BE2C (cell line): ENCODE measurements around the gene WDR82.

Source experiments
- DNase-seq: peaks from one replicate; pipeline ENCODE4 v3.0.0-alpha.2; 2020
- H3K27me3 ChIP-seq: fragments of 250-450 bp; sonication (Bioruptor Pico); 2 replicates; pipeline ENCODE4 v1.5.1; 2020; ENCODE audit warnings: mild to moderate bottlenecking
- H3K36me3 ChIP-seq: fragments of 250-450 bp; sonication (Bioruptor Pico); 2 replicates; pipeline ENCODE4 v1.5.1; 2020; ENCODE audit warnings: mild to moderate bottlenecking
- H3K4me1 ChIP-seq: fragments of 250-450 bp; sonication (Bioruptor Pico); 2 replicates; pipeline ENCODE4 v1.5.1; 2020
- H3K4me3 ChIP-seq: 2 replicates; pipeline ENCODE4 v1.5.1; 2011; ENCODE audit warnings: low read depth, low read length
- H3K9me3 ChIP-seq: fragments of 250-450 bp; sonication (Bioruptor Pico); 2 replicates; pipeline ENCODE4 v1.5.1; 2020
- TF ChIP-seq, protein P1 (sequence below): IDR thresholded peaks from 2 replicates; pipeline ENCODE4 v1.5.1; 2012; ENCODE audit warnings: mild to moderate bottlenecking, low read depth, low read length

Gene WDR82

GRCh38 chr3:52303811-52304210 lies 25.4 kb upstream of the WDR82 start:
- Histone ChIP-seq H3K4me1 (peaks cover 6% of the 10 kb centered on the region), H3K36me3 (no peaks in the 10 kb centered on the region), H3K4me3 (no peak overlapping the region), H3K27me3 (no peaks in the 10 kb centered on the region), H3K9me3 (no peaks in the 10 kb centered on the region)
- no peak for DNase-seq
- TF ChIP-seq, protein P1, sequence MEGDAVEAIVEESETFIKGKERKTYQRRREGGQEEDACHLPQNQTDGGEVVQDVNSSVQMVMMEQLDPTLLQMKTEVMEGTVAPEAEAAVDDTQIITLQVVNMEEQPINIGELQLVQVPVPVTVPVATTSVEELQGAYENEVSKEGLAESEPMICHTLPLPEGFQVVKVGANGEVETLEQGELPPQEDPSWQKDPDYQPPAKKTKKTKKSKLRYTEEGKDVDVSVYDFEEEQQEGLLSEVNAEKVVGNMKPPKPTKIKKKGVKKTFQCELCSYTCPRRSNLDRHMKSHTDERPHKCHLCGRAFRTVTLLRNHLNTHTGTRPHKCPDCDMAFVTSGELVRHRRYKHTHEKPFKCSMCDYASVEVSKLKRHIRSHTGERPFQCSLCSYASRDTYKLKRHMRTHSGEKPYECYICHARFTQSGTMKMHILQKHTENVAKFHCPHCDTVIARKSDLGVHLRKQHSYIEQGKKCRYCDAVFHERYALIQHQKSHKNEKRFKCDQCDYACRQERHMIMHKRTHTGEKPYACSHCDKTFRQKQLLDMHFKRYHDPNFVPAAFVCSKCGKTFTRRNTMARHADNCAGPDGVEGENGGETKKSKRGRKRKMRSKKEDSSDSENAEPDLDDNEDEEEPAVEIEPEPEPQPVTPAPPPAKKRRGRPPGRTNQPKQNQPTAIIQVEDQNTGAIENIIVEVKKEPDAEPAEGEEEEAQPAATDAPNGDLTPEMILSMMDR, result no peak

DNA sequence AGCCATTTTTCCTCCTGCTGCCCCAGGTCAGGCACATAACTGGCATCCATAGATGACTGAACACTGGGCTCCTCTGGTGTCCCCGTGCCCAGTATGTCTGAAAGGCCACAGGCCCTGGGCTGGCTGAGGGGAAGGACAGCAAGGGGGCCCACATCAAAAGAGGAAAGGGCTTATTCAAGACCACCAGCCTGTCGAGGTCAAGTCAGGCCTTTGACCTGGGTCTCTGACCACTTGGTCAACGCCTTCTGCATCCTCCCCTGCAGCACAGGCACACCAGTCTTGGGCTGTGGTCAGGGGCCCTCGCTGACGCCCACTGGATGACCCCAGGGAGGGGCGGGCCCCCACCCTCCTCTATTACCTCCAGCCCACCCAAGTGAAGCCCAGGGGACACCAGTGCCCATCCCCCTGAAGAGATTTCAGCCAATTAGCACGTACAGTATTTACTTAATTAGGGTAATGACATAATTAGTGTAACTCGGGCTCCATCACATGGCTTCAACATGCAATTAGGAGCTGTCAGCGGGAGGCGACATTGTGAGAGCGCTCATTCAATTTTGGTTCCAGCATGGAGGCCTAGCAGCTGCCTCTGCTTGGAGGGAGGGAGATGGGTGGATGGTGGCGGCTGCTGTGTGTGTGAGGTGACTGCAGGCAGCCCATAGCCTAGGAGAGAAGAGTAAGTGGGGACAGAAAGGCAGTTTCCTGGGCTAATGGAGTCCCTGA lies 24.1 kb upstream of the WDR82 start:
- Histone ChIP-seq H3K4me3 (no peak overlapping the region), H3K36me3 (no peaks in the 10 kb centered on the region)
- DNase-seq, result no peak

DNA sequence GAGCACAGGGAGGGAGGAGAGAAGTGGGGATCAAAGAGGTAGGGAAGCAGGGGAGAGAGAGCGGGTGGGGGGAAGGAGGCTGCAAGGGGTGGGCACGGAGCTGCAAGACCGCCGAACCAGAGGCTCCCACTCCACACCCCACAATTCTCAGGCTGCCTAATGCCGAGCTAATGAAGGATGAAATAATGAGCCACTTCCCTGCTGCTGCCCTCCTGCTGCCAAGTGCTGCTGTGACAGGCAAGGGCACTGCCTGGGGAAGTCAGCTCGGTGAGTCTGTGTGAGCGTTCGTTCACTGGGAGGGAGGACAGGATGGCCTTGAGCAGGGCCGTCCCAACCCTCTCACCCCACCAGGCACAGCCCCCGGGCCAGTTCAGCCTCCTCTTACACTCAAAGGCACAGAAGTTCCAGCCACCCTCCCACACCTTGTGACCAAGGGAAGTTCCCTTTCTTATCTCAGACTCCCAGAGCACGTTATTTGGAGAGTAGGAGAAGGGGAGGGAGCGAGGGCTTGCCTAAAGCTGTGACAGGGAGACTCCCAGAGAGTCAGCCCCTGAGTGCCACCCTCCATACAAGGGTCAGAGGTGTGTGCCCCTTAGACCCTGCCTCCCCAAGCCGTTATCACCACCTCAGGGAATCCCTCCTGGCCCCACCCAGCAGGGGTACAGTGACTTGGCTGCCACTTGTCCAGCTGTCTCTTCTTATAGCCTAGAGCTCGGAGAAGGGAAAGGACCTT lies 21.6 kb upstream of the WDR82 start:
- Histone ChIP-seq H3K4me3 (no peak overlapping the region; the same call in 1 of the 2 replicates), H3K4me1 (no peaks in the 10 kb centered on the region), H3K36me3 (no peaks in the 10 kb centered on the region), H3K9me3 (no peaks in the 10 kb centered on the region), H3K27me3 (no peaks in the 10 kb centered on the region)
- DNase-seq, result peak; percentile 34
- TF ChIP-seq, protein P1, result peak; percentile 28

More for the DNA sequence above, 24.1 kb upstream of the WDR82 start:
- no peaks in the 10 kb centered on the region for H3K9me3 ChIP-seq
- TF ChIP-seq, protein P1, result no peak
- H3K27me3 ChIP-seq, result no peaks in the 10 kb centered on the region
- peaks cover 4% of the 10 kb centered on the region for H3K4me1 ChIP-seq

GRCh38 chr3:52299247-52299878 lies 20.9 kb upstream of the WDR82 start:
- H3K27me3 ChIP-seq, result no peaks in the 10 kb centered on the region
- TF ChIP-seq, protein P1, result no peak
- H3K36me3 ChIP-seq, result no peaks in the 10 kb centered on the region
- no peak for DNase-seq
- H3K9me3 ChIP-seq, result no peaks in the 10 kb centered on the region
- H3K4me3 ChIP-seq, result no peak overlapping the region; the same call in 1 of the 2 replicates
- H3K4me1 ChIP-seq, result no peaks in the 10 kb centered on the region

DNA sequence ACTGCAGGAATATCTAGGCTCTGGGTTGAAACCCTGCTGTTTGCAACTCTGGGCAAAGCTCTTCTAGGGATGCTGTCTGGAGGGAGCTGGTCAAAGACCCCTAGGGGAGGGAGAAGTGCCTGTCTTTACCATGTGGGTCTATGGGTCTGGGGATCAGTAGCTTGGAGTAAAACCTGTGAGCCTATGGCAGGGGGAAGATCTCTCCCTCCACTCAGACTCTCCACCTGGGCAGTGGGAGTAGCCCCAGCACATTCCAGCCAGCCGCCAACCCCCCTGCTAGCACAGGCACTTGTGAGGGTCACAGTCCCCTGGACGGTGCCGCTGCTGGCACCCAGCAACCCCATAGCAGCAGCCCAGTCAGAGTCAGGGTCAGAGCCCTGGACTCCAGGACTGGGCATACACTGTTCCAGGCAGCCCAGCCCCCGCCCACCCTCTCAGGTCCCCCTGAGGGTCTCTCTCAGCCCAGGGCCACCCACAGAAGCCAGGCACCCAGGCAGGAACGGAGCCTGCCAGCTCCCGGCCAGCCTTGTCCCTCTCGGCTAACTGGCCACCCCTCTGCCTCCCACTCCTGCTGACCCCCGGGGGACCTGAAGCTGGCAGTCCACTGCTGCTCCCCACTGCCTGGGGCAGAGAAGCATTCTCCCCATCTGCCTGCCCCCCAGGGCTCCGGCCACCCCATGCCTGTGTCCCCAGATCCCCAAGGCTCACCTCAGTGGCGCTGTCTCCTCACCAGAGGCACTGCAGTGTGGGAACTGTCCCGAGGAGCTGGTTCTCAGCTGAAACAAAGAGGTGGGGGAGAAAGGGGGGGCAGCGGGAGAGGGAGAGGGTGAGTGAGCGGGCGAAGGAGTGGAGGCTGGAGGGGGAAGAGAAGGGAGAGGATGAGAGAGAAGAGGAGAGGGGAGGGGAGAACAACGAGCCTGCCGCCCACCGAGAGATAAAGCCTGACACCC lies 20.0 kb upstream of the WDR82 start:
- H3K9me3 ChIP-seq, result no peaks in the 10 kb centered on the region
- H3K36me3 ChIP-seq, result no peaks in the 10 kb centered on the region
- H3K4me1 ChIP-seq, result no peaks in the 10 kb centered on the region
- H3K27me3 ChIP-seq, result no peaks in the 10 kb centered on the region
- DNase-seq, result no peak
- TF ChIP-seq, protein P1, result no peak
- H3K4me3 ChIP-seq, result no peak overlapping the region
